Transverse colon (tissue), 4 donors: ENCODE data around the gene LYG1. TPM values are rescaled to one million over a fixed set of nuclear protein-coding genes. Genes with fewer than 3 reads are reported as not detected.
"Not testable (repeated sequence)": the region's sequence is repeated elsewhere in the genome, so short reads cannot be mapped to it uniquely, and the experiment has no call there.

Experiments
- DNase-seq: peaks from one replicate; pipeline ENCODE4 v3.0.0-alpha.2; 2019
- H3K27ac ChIP-seq, 4 donors: fragments of 200-600 bp; sonication (generic); 2 replicates each; pipeline ENCODE4 v1.5.1; 2016 to 2018; ENCODE audit warnings: inconsistent platforms in 4 of 4
- H3K27me3 ChIP-seq: fragments of 200-600 bp; sonication (generic); 2 replicates; pipeline ENCODE4 v1.5.1; 2017; ENCODE audit warnings: inconsistent platforms
- H3K36me3 ChIP-seq, 4 donors: fragments of 200-600 bp; sonication (generic); 2 replicates each; pipeline ENCODE4 v1.5.1; 2017 to 2019; ENCODE audit warnings: inconsistent platforms in 4 of 4
- H3K4me1 ChIP-seq, 4 donors: fragments of 200-600 bp; sonication (generic); 2 replicates each; pipeline ENCODE4 v1.5.1; 2017 to 2020; ENCODE audit warnings: inconsistent platforms in 4 of 4
- H3K4me3 ChIP-seq, 4 donors: fragments of 200-600 bp; sonication (generic); 1 replicate in 1 of 4; 2 replicates in 3 of 4; pipeline versions ENCODE4 v1.5.1 to v1.6.1; 2017 to 2019; ENCODE audit warnings: inconsistent platforms in 4 of 4
- H3K9me3 ChIP-seq, 2 donors: fragments of 200-600 bp; sonication (generic); 2 replicates each; pipeline ENCODE4 v1.5.1; 2017 to 2019; ENCODE audit warnings: inconsistent platforms in 2 of 2
- EP300 ChIP-seq: sonication (generic); formaldehyde crosslinking; IDR thresholded peaks from one replicate; pipeline ENCODE4 v1.6.1; 2017; ENCODE audit warnings: antibody characterized with exemption, low read depth
- POLR2A ChIP-seq: fragments of 450-650 bp; IDR thresholded peaks from one replicate; pipeline ENCODE4 v1.6.1; 2016; ENCODE audit warnings: antibody characterized with exemption, mild to moderate bottlenecking, moderate library complexity
- POLR2AphosphoS5 ChIP-seq, 3 donors: sonication (generic); formaldehyde crosslinking; IDR thresholded peaks; one replicate each; pipeline ENCODE4 v1.6.1; 2016; ENCODE audit warnings: antibody characterized with exemption in 3 of 3
- WGBS, 2 donors: methylation state at CpG; one replicate each; pipeline ENCODE4 v1.1.5; 2018; ENCODE audit warnings: low coverage in 1 of 2; 5-methylcytosine and 5-hydroxymethylcytosine counted together
- in situ Hi-C, 4 donors: fragments of 200-750 bp; cut with MboI; loops; one replicate each; pipeline versions ENCODE4 v1.15.0 to v1.15.1; 2017; ENCODE audit warnings: low sequenced_read_pairs in 3 of 4, low pct_ligation_motif_present in 1 of 4, low pct_unique_long_range_greater_than_20kb in 1 of 4
- intact Hi-C: fragments of 100-400 bp; cut with DNase I; formaldehyde crosslinking; loops from one replicate; pipeline ENCODE4 v1.15.1; 2023; ENCODE audit warnings: low total_unique reads
- total RNA-seq, 4 donors: library from RNA; depleted of rRNA; stranded (reverse); fragments of >200 nt; gene quantifications; one replicate each; pipeline ENCODE4 v1.1.0, GENCODE V29; 2016
- TF ChIP-seq, protein P1 (sequence below), 5 experiments: fragments of 200-600 bp in 3 of 5; fragments of 450-650 bp in 2 of 5; sonication (generic) in 3 of 5; IDR thresholded peaks; 1 replicate in 2 of 5; 2 replicates in 3 of 5; pipeline ENCODE4 v1.5.1; 2016 to 2017; ENCODE audit warnings: antibody characterized with exemption in 5 of 5, inconsistent platforms in 3 of 5, mild to moderate bottlenecking in 2 of 5, moderate library complexity in 1 of 5

Gene LYG1
- total RNA-seq, 4 donors from 2014 or later, result 1.5 TPM; not detected in 3

DNA sequence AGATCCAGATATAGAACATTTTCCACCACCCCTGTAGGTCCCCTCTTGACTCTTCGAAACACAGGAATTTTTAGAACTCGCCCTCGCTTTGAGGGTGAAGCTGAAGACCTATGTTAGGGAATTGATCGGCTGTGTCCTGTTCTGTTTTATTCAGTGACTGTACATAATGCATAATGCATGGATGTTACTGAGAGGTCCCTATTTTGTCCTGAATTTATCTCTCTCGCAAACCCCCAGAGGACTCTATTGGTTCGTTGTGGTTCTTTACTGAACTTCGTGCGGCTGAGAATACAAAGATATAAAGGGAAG lies 35.8 kb upstream of the LYG1 start:
- 0% methylated on average over 4 to 8 of the region's 8 CpGs for WGBS, 2 donors

DNA sequence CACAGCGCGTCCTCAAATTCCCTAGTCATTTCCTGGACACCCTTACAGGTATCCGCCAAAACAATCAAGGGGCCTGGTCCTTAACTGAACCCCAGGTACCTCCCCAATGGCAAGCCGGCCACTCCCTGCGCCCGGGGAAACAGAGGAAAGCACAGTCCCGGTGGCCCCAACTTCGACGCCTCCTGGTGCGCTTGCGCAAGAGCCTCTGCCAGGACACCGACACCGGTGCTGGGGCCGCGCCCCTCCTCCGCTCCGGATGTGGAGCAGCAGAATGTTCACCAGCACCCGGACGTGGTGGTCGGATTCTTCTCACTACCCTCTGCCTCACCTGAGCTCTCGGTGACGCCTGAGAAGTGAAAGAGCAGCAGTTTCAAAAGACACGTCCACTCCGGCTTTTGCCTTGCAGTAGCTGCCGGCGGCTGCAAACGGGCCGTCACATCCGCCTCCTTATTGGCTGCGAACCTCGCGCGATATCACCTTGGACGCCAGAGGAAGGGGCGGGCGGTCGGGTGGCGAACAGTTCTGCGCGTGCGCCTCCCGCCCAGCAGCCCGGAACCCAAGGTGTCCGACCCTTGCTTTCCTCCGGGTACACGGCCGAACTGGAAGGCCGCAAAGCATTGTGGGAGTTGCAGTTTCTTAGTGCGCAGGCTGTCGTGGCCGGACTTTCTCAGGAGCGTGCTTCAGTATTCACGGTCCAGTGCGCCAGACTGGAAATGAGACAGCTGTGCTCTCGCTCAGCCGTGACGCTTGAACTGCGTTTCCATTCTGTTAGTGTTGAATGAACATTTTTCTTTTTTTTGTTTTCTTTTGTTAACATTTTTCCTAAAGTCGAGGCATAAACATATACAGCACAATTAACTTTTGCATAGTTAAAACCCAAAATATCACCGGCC lies 35.2 kb upstream of the LYG1 start, which contains the start of gene TXNDC9:
TXNDC9 (minus strand) TSS at position 423 of the 893 bp plus-strand sequence. CDS start 3,123 bp downstream, outside the sequence.
- 0 to 1% methylated on average over 2 to 51 of the region's 60 CpGs for WGBS, 2 donors
- Histone ChIP-seq H3K27me3 (no peaks in the 10 kb centered on the region), H3K4me3 (peak within 1 kb of the TSS; percentile 91 to 98 (median 93)), H3K27ac (peak within 1 kb of the TSS; percentile 93 to 97 (median 94)), H3K36me3 (peaks cover 0 to 8% (median 4%) of the 10 kb centered on the region in 4 donors), H3K9me3 (no peaks in the 10 kb centered on the region), H3K4me1 (peaks cover 16 to 47% (median 30%) of the 10 kb centered on the region in 4 donors)
- in situ Hi-C loops, result loop anchor here in 3 of 4 donors (10.0 to 25.0 kb wide), 4 partner anchors 149 to 926 kb away; partner anchors contain the start of genes MITD1 (in 3 of the 3), MRPL30 (in 3 of the 3) and REV1 (in 2 of the 3)
- intact Hi-C loops, result loop anchor here (2.0 kb wide), 1 partner anchor 155 kb away; the partner anchor contains the start of gene REV1
- peak; percentile 99 for DNase-seq
- TF ChIP-seq POLR2AphosphoS5 (IDR thresholded peaks at IDR 0.05) (peak; percentile 85 to 92 (median 85)), EP300 (no peak), POLR2A (peak; percentile 78)
- TF ChIP-seq, protein P1, sequence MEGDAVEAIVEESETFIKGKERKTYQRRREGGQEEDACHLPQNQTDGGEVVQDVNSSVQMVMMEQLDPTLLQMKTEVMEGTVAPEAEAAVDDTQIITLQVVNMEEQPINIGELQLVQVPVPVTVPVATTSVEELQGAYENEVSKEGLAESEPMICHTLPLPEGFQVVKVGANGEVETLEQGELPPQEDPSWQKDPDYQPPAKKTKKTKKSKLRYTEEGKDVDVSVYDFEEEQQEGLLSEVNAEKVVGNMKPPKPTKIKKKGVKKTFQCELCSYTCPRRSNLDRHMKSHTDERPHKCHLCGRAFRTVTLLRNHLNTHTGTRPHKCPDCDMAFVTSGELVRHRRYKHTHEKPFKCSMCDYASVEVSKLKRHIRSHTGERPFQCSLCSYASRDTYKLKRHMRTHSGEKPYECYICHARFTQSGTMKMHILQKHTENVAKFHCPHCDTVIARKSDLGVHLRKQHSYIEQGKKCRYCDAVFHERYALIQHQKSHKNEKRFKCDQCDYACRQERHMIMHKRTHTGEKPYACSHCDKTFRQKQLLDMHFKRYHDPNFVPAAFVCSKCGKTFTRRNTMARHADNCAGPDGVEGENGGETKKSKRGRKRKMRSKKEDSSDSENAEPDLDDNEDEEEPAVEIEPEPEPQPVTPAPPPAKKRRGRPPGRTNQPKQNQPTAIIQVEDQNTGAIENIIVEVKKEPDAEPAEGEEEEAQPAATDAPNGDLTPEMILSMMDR (IDR thresholded peaks at IDR 0.05), result peak in 1 of 5 experiments; percentile 22

More for the DNA sequence above, 35.8 kb upstream of the LYG1 start:
- Histone ChIP-seq H3K27me3 (no peaks in the 10 kb centered on the region), H3K9me3 (no peaks in the 10 kb centered on the region), H3K36me3 (peaks cover 0 to 5% (median under 1%) of the 10 kb centered on the region in 4 donors), H3K4me1 (peaks cover 16 to 47% (median 30%) of the 10 kb centered on the region in 4 donors), H3K4me3 (peak overlapping the region; percentile 91 to 98 (median 93)), H3K27ac (peak overlapping the region; percentile 93 to 97 (median 94))
- in situ Hi-C loops, result loop anchor here in 3 of 4 donors (10.0 to 25.0 kb wide), 4 partner anchors 149 to 926 kb away; partner anchors contain the start of genes MITD1 (in 3 of the 3), MRPL30 (in 3 of the 3) and REV1 (in 2 of the 3)
- DNase-seq, result no peak
- no peak for TF ChIP-seq EP300
- TF ChIP-seq, protein P1 (IDR thresholded peaks at IDR 0.05), result peak in 1 of 5 experiments; percentile 52
- intact Hi-C loops, result loop anchor here (2.0 kb wide), 1 partner anchor 154 kb away; the partner anchor contains the start of gene REV1

DNA sequence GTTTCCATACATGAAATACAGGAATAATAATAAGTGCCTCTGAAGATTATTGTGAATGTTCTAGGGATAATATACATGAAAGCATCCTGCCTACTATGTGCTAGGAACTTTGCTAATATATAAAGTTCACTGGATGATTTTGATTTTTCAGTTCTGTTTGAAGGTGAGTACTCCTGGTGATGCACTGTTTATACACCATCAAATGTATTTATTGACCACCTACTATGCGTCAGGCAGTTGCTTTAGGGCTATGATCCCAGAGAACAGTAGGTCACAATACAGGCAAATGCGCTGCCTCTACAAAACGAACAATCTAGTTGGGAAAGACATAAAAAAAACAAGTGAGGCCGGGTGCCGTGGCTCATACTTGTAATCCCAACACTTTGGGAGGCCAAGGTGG lies 24.4 kb upstream of the LYG1 start:
- intact Hi-C loops, result no loop called here
- Histone ChIP-seq H3K4me3 (no peak overlapping the region), H3K27ac (no peak overlapping the region), H3K4me1 (no peaks in the 10 kb centered on the region), H3K36me3 (peaks cover 0 to 65% (median 31%) of the 10 kb centered on the region in 4 donors), H3K9me3 (no peaks in the 10 kb centered on the region), H3K27me3 (no peaks in the 10 kb centered on the region)
- in situ Hi-C loops, result loop anchor here in 3 of 4 donors (25.0 kb wide), 3 partner anchors 138 to 937 kb away; partner anchors contain the start of genes MITD1 (in 2 of the 3), MRPL30 (in 2 of the 3) and REV1 (in 2 of the 3)
- no peak for DNase-seq
- 93 to 94% methylated on average over 3 to 5 of the region's 5 CpGs for WGBS, 2 donors
- TF ChIP-seq POLR2A, result no peak
- no peak for TF ChIP-seq POLR2AphosphoS5 (IDR thresholded peaks at IDR 0.05)
- TF ChIP-seq EP300, result no peak
- TF ChIP-seq, protein P1 (IDR thresholded peaks at IDR 0.05), result no peak

DNA sequence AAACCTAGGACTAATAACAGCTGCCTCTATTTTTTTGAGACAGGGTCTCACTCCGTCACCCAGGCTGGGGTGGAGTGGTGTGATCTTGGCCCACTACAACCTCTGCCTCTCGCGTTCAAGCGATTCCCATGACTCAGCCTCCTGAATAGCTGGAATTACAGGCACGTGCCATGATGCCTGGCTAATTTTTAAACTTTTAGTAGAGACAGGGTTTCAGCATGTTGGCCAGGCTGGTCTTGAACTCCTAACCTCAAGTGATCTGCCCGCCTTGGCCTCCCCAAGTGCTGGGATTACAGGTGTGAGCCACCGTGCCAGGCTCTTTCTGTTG lies 16.8 kb upstream of the LYG1 start:
- H3K36me3 ChIP-seq, result peaks cover 0 to 59% (median 18%) of the 10 kb centered on the region in 4 donors
- H3K27me3 ChIP-seq, H3K4me1 ChIP-seq, H3K27ac ChIP-seq, DNase-seq, H3K4me3 ChIP-seq, H3K9me3 ChIP-seq, intact Hi-C loops, in situ Hi-C loops: not testable (repeated sequence)
- WGBS, 2 donors, result 97 to 100% methylated on average over 1 to 7 of the region's 7 CpGs
